Liver (tissue), 9 donors: Measurements from ENCODE around the gene FAM53B. TPM values are rescaled to one million over a fixed set of nuclear protein-coding genes. Genes with fewer than 3 reads are reported as not detected.

ENCODE experiments used
- DNase-seq: peaks from one replicate; pipeline ENCODE4 v3.0.0-alpha.2; 2017; ENCODE audit warnings: low spot score
- H3K27ac ChIP-seq, 2 donors: one replicate each; pipeline ENCODE4 v1.7.0; 2013; ENCODE audit warnings: inconsistent platforms in 2 of 2, low read length in 2 of 2, control low read depth in 1 of 2, low read depth in 1 of 2, mild to moderate bottlenecking in 1 of 2
- H3K27me3 ChIP-seq, 4 donors: one replicate each; pipeline versions ENCODE4 v1.6.1 to v1.7.0; 2013; ENCODE audit warnings: low read length in 3 of 4, inconsistent platforms in 1 of 4, mild to moderate bottlenecking in 1 of 4, moderate library complexity in 1 of 4; ENCODE audit not compliant: control insufficient read depth in 4 of 4, insufficient read depth in 4 of 4
- H3K36me3 ChIP-seq, 4 donors: one replicate each; pipeline versions ENCODE4 v1.6.1 to v1.7.0; 2013; ENCODE audit warnings: low read length in 3 of 4, mild to moderate bottlenecking in 3 of 4, low read depth in 1 of 4, moderate library complexity in 1 of 4; ENCODE audit not compliant: control insufficient read depth in 4 of 4, insufficient read depth in 3 of 4
- H3K4me1 ChIP-seq, 4 donors: one replicate each; pipeline versions ENCODE4 v1.6.1 to v1.7.0; 2013; ENCODE audit warnings: low read length in 3 of 4, mild to moderate bottlenecking in 3 of 4, moderate library complexity in 1 of 4; ENCODE audit not compliant: control insufficient read depth in 4 of 4, insufficient read depth in 4 of 4
- H3K4me3 ChIP-seq, 3 donors: one replicate each; pipeline versions ENCODE4 v1.6.1 to v1.7.0; 2013; ENCODE audit warnings: low read length in 3 of 3, control low read depth in 1 of 3, low read depth in 1 of 3, mild to moderate bottlenecking in 1 of 3
- H3K9ac ChIP-seq, 2 donors: one replicate each; pipeline ENCODE4 v1.7.0; 2013; ENCODE audit warnings: low read length in 2 of 2, mild to moderate bottlenecking in 2 of 2, moderate library complexity in 2 of 2, control low read depth in 1 of 2, low read depth in 1 of 2
- H3K9me3 ChIP-seq, 4 donors: one replicate each; pipeline versions ENCODE4 v1.6.1 to v1.7.0; 2013; ENCODE audit warnings: low read length in 3 of 4; ENCODE audit not compliant: control insufficient read depth in 4 of 4
- CTCF ChIP-seq: fragments of 150-350 bp; IDR thresholded peaks from 2 replicates; pipeline ENCODE4 v1.5.1; 2017; ENCODE audit warnings: improper control_type of control experiment, low read depth, low read length; ENCODE audit not compliant: missing input control
- EGR1 ChIP-seq, 2 donors: IDR thresholded peaks; 2 replicates each; pipeline ENCODE4 v1.6.1; 2016 to 2018; ENCODE audit warnings: antibody characterized with exemption in 2 of 2, low read depth in 2 of 2
- FOXA1 ChIP-seq: IDR thresholded peaks from 2 replicates; pipeline ENCODE4 v1.6.1; 2016; ENCODE audit warnings: antibody characterized with exemption
- FOXA2 ChIP-seq: IDR thresholded peaks from 2 replicates; pipeline ENCODE4 v1.6.1; 2016; ENCODE audit warnings: antibody characterized with exemption
- GABPA ChIP-seq, 2 donors: IDR thresholded peaks in 1 of 2; conservative IDR thresholded peaks in 1 of 2; 2 replicates each; pipeline ENCODE4 v1.6.1; 2016; ENCODE audit warnings: antibody characterized with exemption in 2 of 2, mild to moderate bottlenecking in 1 of 2, moderate library complexity in 1 of 2
- HNF4A ChIP-seq, 2 donors: conservative IDR thresholded peaks; 2 replicates each; pipeline ENCODE4 v1.6.1; 2016; ENCODE audit warnings: antibody characterized with exemption in 2 of 2, mild to moderate bottlenecking in 2 of 2
- HNF4G ChIP-seq: IDR thresholded peaks from 2 replicates; pipeline ENCODE4 v1.6.1; 2016; ENCODE audit warnings: antibody characterized with exemption
- JUND ChIP-seq, 2 donors: IDR thresholded peaks; 2 replicates each; pipeline ENCODE4 v1.6.1; 2016; ENCODE audit warnings: antibody characterized with exemption in 2 of 2
- MAX ChIP-seq: IDR thresholded peaks from 2 replicates; pipeline ENCODE4 v1.6.1; 2016; ENCODE audit warnings: antibody characterized with exemption
- NR2F2 ChIP-seq: IDR thresholded peaks from 2 replicates; pipeline ENCODE4 v1.6.1; 2016; ENCODE audit warnings: antibody characterized with exemption
- RAD21 ChIP-seq, 2 donors: IDR thresholded peaks; 2 replicates each; pipeline ENCODE4 v1.6.1; 2016; ENCODE audit warnings: antibody characterized with exemption in 2 of 2, mild to moderate bottlenecking in 2 of 2
- REST ChIP-seq: IDR thresholded peaks from 2 replicates; pipeline ENCODE4 v1.6.1; 2016; ENCODE audit warnings: antibody characterized with exemption, mild to moderate bottlenecking
- RXRA ChIP-seq, 2 donors: IDR thresholded peaks; 2 replicates each; pipeline ENCODE4 v1.6.1; 2017 to 2018; ENCODE audit warnings: antibody characterized with exemption in 2 of 2, mild to moderate bottlenecking in 1 of 2
- SP1 ChIP-seq: IDR thresholded peaks from 2 replicates; pipeline ENCODE4 v1.6.1; 2018; ENCODE audit warnings: antibody characterized with exemption, mild to moderate bottlenecking
- TAF1 ChIP-seq: conservative IDR thresholded peaks from 2 replicates; pipeline ENCODE4 v1.6.1; 2016; ENCODE audit warnings: antibody characterized with exemption, mild to moderate bottlenecking
- YY1 ChIP-seq: IDR thresholded peaks from 2 replicates; pipeline ENCODE4 v1.6.1; 2016; ENCODE audit warnings: antibody characterized with exemption, mild to moderate bottlenecking
- ZBTB33 ChIP-seq: IDR thresholded peaks from 2 replicates; pipeline ENCODE4 v1.6.1; 2016; ENCODE audit warnings: antibody characterized with exemption
- WGBS: extraction: QIAGEN DNeasy Blood & Tissue Kit; methylation state at CpG from one replicate; pipeline ENCODE4 v1.1.7; 2013; 5-methylcytosine and 5-hydroxymethylcytosine counted together
- polyA plus RNA-seq, 2 donors: library from polyadenylated mRNA; stranded (reverse) in 1 of 2; unstranded in 1 of 2; fragments of 200-250 nt in 1 of 2; fragments of >200 nt in 1 of 2; fragmentation: Nextera tagmentation in 1 of 2; extraction: Ambion mirVana in 1 of 2; gene quantifications; one replicate each; pipeline versions ENCODE4 v1.2.1 to v1.2.3, GENCODE V29; 2013 to 2015
- total RNA-seq, 2 donors: library from RNA; depleted of rRNA; stranded (reverse); fragments of >200 nt; gene quantifications; one replicate each; pipeline ENCODE4 v1.2.3, GENCODE V29; 2014
- TF ChIP-seq, protein P1 (sequence below): IDR thresholded peaks from 2 replicates; pipeline ENCODE4 v1.6.1; 2016; ENCODE audit warnings: antibody characterized with exemption
- donor health status: healthy.
- donor health status: healthy.
- donor health status: healthy.
- donor health status: healthy.
- donor health status: healthy.

The FAM53B gene
- total and polyA plus RNA-seq, 4 donors, result 1.1 to 24.0 (median 6.3) TPM

GRCh38 chr10:124688889-124689670 lies 55.1 kb downstream of the FAM53B start:
- no peak overlapping the region for H3K27ac ChIP-seq

GRCh38 chr10:124688386-124688785 lies 55.8 kb downstream of the FAM53B start:
- Histone ChIP-seq H3K27ac (no peak overlapping the region), H3K9ac (no peak overlapping the region), H3K36me3 (peaks cover 0 to 2% (median 0%) of the 10 kb centered on the region in 4 donors), H3K27me3 (no peaks in the 10 kb centered on the region), H3K4me1 (peaks cover 0 to 2% (median under 1%) of the 10 kb centered on the region in 4 donors), H3K9me3 (no peaks in the 10 kb centered on the region), H3K4me3 (no peak overlapping the region)
- WGBS, result 91% methylated on average over 6 of the region's 6 CpGs
- DNase-seq, result no peak
- TF ChIP-seq REST (no peak), EGR1 (IDR thresholded peaks at IDR 0.05; ENCODE audit: low read depth in 2 of 2) (no peak), FOXA2 (no peak), CTCF (no peak), JUND (IDR thresholded peaks at IDR 0.05) (no peak), ZBTB33 (no peak), RAD21 (IDR thresholded peaks at IDR 0.05) (no peak), SP1 (no peak), GABPA (IDR thresholded peaks at IDR 0.05 in 1 of 2, conservative IDR thresholded peaks at IDR 0.05 in 1 of 2) (no peak), HNF4G (no peak), HNF4A (conservative IDR thresholded peaks at IDR 0.05) (no peak), FOXA1 (no peak), MAX (no peak)
- TF ChIP-seq, protein P1, sequence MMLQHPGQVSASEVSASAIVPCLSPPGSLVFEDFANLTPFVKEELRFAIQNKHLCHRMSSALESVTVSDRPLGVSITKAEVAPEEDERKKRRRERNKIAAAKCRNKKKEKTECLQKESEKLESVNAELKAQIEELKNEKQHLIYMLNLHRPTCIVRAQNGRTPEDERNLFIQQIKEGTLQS, result no peak

More at GRCh38 chr10:124688889-124689670, 55.1 kb downstream of the FAM53B start:
- Histone ChIP-seq H3K4me1 (no peaks in the 10 kb centered on the region), H3K9ac (no peak overlapping the region), H3K27me3 (no peaks in the 10 kb centered on the region), H3K36me3 (peaks cover 0 to 5% (median 0%) of the 10 kb centered on the region in 4 donors), H3K9me3 (no peaks in the 10 kb centered on the region), H3K4me3 (no peak overlapping the region)
- DNase-seq, result no peak
- TF ChIP-seq GABPA (IDR thresholded peaks at IDR 0.05 in 1 of 2, conservative IDR thresholded peaks at IDR 0.05 in 1 of 2), result no peak
- no peak for TF ChIP-seq HNF4G
- TF ChIP-seq RAD21 (IDR thresholded peaks at IDR 0.05), result no peak
- no peak for TF ChIP-seq FOXA1
- TF ChIP-seq NR2F2, result no peak
- TF ChIP-seq, protein P1, result no peak
- TF ChIP-seq YY1, result no peak
- TF ChIP-seq RXRA (IDR thresholded peaks at IDR 0.05), result no peak
- no peak for TF ChIP-seq TAF1
- TF ChIP-seq MAX, result no peak
- no peak for TF ChIP-seq ZBTB33
- TF ChIP-seq JUND (IDR thresholded peaks at IDR 0.05), result no peak
- WGBS, result 92% methylated on average over 12 of the region's 12 CpGs
